GM19324 (cell line): Measurements from ENCODE around the gene ENAH.
"Not testable (repeated sequence)": the region's sequence is repeated elsewhere in the genome, so short reads cannot be mapped to it uniquely, and the experiment has no call there.

Experiments
- ATAC-seq: cut with Tn5 transposase; IDR thresholded peaks from one replicate; pipeline ENCODE4 v1.9.1; 2021; ENCODE audit warnings: mild to moderate bottlenecking, moderate library complexity; ENCODE audit not compliant: unreplicated experiment, low FRiP score

ENAH gene

DNA sequence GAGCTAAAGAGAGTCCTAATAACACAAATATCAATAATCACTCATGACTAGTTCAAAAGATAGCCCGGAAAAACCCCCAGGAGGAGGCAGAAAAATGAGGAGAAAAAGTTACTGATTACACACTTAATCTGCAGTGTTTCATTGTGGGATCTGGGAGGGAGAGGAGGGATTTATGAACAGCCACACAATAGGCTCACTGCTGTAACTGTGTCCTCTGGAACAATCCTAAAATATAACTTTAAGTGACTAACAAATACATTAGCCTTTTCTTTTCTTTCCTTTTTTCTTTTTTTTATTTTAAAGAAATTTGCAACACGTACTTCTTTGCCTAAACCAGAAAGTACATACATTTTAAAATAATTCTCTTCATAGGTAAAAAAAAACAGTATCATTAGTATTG lies 118.8 kb downstream of the ENAH start:
- ATAC-seq: no peak

DNA sequence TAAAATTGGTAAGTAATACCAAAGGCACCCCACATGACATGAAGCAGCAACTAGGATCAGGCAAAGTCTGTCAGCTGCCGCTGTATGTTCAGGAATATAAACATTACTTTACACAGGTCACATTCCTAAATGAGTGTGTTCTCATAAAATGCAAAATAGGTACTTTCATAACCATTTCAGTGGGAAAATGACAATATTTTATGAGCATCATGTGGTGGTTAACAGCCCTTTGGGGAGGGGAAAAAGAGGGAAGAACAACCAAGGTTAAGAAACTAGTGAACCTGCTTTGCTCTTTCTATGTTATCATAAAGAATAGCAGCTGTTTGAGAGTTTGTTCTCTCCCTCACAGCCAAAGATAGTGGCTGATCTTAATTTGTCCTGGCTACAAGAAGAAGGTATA lies 119.7 kb downstream of the ENAH start:
- no peak for ATAC-seq

DNA sequence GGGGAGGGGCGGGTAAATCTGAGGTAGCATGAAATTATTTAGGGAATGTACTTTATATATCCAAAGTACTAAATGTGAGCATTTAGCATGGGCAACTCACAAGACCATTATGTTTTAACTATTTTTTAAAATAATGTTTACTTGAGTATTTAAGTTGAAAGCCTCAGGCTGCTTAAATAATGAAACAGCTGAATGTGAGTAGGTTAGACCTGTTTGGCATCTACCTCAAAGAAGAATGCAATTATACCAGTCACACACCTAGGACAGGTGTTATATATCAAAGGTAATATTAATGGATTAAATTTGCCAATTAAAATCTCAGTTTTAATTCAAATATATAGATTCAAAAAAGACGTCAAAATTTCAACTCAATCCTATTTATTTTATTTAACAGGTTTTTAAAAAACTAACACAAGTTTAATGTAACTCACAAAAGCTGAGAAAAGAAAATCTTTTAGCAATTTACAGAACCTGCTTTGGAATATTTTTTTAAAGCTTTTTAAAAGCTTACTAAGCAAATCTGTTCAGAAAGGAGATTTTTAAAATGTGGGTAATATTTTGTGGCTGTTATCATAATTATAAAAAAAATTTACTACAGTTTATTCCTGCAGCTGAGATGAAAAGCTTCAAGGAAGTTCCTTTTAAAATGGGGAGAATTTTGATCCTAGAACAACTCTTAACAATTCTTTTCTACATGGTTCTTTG lies 120.5 kb downstream of the ENAH start:
- ATAC-seq: no peak

DNA sequence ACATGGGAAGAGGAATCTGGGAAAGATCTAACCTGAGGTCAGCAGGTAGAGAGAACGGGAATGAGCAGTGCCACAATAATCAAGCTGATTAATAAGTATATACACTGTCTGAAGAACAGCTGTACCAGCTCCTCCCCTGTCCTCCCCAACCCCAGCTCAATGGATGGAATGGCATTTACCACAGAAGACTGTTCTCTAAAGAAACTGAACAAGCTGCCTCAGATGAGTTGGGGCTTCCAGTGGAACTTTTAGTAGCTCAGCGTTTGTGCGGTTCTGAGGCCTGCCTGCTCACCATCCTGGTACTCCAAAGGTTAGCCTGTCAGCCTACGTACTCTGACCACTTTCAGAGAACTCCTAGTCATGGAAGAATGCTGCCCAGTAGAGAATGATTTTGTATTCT lies 123.2 kb downstream of the ENAH start:
- no peak for ATAC-seq

DNA sequence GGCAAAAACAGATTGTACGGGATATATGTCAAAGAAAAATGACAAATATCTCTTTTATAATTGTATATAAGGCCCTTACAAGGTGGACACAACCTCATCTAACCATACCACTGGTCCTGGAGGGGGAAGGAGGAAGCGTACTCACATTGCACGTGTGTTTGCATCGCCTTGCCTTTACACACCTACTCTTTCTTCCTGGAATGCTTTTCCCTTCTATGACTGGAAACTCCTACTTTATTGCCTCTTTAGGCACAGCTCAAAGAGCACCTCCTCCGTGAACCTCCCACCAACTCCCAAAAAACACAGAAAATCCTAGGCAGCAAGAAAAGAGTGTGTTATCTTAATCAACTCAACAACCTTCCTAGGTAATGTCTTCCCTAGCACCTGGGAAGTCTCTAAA lies 125.3 kb downstream of the ENAH start:
- ATAC-seq: no peak

DNA sequence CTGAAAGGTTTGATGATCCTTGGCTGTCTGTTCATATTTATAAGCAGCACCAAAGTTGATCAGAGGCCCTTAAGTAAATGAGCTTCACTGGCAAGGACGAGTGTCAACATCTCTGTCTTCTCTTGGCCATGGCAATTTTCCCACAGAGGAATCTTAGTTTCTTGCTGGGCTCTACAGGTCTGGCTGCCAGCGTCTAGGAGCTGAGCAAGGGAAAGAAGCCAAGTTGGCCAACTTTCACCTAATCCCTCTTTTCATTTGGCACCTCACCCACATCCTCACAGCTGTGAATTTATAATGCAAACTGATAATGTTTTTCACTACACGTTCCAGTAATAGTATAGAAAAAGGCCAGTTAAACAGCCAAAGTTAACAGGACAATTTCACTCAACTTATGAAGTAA lies 126.0 kb downstream of the ENAH start:
- ATAC-seq: no peak

DNA sequence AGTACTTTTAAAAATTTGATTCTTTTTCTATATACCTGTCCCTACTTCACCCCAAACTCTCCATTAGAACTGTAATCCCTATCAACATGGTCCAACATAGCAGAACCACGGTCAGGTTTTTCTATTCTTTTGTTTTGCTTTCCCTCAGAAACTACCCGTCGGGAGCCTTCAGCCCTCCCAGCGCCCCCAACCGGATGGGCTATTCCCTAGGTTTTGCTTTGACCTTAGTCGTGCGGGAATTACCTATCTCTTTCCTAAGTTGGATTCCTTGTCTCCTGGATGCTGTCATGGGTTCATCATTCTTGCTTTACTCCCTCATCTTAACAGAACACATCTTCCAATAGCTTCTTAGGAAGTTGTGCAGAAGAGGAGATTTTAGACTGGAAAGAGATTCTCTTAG lies 127.5 kb downstream of the ENAH start:
- no peak for ATAC-seq

DNA sequence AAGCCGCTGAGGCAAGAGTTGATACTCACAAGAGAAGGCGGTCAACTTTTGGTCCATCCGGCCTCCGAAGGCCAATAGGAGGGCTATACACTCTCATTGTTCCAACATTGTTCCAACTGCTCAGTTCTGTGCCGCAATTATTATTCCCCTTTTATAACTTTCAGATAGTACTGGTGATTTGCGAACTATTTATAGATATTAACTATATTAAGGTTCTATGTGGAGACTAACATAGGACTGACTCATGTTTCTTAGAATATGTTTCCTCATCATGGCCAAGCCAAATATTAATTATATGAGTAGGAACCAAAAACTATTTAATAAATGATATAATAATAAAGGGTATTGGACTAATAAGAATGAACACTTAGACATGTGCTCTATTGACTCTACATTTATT lies 128.4 kb downstream of the ENAH start:
- ATAC-seq: no peak

DNA sequence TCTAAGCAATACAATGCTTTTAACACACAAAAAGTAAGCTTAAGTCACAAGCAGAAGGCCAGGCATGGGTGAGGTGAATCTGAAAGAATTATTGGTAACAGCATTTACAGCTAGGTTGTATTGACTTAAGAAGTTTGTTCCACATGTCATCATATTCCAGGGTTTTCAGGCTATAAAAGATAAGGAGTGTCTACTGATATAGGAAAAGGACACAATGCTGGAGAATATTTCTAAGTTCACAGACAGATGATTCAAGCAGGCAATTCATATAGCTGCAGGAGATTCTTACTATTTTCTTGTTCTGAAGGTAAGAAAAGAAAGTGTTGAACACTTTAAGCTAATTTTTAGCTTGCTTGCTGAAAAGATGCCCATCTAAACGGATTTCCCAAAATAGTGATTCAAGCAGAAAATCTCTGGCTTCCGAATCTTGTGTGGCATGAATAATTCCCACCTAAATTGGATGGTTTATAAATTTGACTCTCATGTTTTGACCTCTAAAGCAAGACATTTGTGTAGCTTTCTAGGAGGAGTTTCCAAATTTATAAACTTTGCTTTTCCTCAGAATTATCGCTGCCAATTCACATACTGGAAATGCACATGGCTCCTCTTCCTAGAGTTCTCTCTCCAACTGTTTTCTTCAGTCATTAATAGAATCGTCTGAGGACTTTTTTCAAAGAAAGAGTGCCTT lies 129.5 kb downstream of the ENAH start:
- ATAC-seq: no peak

DNA sequence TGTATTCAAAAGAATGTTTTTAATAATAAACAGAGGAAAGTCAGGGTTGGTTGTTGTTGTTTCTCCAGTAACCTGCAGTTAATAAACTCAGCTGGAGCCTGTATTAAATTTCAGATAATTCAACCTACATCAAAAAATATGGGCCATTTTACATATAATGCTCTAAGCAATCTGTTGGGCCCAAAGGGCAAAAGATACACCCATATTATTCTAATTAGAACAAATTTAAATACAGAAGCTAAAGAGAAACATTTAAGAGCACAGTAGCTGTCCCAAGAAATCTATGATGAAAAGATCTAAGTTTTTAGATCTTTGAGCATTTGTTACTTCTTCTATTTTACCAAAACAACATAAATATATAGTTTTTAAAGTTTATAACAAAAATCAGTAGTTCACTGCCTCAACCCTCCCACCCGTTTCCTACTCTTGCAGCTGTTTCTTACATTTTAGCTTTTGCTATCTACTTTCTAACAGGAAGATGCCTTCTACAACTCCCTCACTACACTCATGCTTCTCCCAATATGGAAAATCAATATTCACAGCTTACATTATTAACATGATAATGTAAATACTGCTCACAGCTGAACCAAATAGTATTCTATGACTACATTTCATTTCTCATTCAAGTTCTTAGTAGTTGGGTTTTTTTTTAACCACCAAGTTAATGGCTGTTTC lies 130.2 kb downstream of the ENAH start:
- ATAC-seq: no peak

DNA sequence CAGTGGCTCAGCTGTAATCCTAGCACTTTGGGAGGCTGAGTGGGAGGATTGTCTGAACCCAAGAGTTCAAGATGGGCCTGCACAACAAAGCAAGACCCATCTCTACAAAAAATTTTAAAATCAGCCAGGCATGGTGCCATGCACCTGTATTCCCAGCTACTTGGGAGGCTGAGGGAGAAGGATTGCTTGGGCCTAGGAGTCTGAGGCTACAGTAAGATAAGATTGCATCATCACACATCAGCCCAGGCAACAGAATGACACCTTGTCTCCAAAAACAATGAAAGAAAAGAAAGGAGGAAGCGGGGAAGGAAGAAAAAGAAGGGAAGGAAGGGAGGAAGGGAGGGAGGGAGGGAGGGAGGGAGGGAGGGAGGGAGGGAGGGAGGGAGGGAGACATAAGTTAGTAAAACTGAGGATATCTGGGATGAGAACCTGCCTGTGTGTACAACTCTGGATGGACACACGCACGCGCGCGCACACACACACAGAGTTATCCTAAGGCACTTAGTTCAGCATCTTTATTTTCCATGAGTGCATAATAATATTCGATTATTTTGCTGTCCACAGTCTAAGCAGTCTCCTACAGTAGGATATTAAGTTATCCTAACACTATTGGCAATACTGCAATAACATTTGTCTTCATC lies 132.2 kb downstream of the ENAH start:
- ATAC-seq: no peak

DNA sequence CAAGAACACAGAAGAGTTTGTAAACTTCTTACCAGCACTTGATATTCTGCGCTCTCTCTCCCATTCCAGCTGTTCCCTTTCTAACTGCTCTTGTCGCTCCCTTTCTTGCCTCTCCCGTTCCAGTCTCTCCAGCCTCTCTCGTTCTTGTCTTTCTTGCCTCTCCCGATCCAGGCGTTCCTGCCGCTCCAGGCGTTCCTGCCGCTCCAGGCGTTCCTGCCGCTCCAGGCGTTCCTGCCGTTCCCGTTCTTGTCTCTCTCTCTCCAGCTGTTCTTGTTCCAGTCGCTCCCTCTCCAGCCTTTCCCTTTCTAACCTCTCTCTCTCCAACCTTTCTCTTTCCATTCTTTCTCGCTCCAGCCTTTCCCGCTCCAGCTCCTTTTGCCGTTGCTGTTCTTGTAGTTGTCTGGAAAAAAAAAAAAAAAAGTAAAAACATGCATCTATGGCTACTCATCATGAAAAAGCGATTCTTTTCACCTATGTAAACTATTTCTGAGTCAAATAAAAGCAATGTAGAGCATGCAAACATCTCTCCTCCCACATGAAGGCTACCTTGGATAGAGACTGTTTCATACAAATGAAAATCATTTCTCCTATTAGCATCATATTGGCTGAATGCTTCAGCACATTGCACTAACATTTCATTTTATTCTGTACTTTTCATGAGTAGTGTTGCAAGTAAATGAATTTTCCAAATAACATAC lies 133.6 kb downstream of the ENAH start:
- no peak for ATAC-seq

DNA sequence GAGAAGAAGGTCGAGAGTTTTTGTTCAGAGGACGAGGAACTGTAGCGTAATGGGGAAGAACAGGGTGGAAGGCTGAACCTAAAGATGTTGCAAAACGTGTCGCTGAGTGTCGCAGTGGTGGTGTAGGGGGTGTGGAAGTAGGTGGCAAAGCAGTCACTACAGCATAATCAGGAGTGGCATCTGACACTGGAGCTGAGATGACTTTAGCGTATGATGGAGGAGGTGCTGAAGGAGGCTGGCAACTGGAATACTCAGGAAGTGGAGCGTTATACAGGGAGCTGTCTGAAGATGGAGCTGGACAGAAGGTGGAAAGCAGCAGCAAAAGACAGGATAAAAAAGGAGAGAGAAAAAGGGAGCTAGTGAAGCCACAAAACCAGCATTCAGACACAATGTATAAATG lies 135.2 kb downstream of the ENAH start:
- no peak for ATAC-seq

DNA sequence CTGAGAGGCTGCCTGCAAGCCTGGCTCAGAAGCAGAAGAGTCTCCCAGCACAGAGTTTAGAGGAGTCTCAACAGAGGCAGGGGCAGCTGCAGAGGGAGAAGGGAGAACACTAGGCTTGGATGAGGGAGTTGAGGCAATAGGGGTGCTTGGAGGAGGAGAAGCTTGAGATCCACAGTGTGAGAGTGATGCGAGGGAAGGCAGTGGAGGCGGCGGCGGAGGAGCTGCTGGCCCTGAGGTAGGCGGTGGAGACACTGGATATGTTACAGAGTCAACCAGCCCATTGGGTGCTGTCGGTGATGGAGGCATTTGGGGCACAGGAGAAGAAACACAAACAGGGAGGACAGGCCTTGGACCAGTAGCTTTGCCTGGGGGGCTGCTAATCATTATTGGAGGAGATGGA lies 135.7 kb downstream of the ENAH start:
- no peak for ATAC-seq

DNA sequence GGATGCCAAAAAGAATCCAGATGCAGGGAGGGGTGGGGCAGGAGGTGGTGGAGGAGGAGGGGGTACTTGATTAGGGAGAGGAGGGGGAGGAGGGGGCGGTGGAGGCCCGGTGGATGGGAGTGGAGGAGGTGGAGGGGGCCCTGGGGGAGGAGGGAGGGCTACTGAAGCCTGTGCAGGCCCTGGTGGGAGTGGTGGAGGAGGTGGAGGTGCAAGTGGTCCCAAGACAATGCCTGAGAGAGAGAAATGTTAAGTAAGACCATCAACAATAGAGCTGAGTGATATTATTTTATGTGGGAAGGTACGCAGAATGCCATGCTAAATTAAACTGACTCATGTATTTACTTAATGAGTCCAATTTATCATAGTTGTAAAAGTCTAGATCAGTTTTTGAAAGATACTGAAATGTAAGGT lies 138.2 kb downstream of the ENAH start:
- ATAC-seq: no peak

DNA sequence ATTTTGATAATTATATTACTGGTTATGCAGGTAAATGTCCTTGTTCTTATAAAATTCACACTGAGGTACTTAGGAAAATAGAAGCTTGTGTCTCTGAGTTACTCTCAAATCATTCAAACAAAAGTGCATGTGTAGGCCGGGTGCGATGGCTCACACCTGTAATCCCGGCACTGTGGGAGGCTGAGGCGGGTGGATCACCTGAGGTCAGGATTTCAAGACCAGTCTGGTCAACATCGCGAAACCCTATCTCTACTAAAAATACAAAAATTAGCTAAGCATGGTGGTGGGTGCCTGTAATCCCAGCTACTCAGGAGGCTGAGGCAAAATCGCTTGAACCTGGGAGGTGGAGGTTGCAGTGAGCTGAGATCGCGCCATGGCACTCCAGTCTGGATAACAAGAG lies 139.3 kb downstream of the ENAH start:
- not testable (repeated sequence) for ATAC-seq

DNA sequence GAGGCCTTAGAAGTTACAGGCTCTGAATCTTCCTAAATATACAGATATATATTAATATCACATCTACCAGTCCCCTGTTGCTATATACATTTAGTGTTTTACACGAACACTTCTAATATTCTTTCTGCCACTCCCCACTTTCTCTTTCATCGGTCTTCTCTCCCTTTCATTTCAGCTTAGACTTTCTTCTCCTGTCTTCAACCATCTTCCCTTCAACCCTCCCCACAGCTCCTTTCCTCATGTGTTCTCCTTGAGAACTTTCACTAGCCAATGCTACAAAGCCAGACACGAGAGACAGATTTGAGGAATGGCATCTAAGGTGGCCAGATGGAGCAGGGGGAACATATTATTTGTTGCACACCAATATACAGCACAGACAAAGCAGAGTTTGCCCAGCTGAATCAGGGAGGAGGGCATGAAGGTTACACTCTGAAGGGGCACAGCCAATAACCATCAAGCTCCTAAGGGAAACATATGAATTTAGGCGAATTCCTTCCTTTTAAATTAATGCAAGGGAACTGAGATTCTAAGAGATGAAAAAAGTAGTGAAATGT lies 141.0 kb downstream of the ENAH start:
- ATAC-seq: no peak

DNA sequence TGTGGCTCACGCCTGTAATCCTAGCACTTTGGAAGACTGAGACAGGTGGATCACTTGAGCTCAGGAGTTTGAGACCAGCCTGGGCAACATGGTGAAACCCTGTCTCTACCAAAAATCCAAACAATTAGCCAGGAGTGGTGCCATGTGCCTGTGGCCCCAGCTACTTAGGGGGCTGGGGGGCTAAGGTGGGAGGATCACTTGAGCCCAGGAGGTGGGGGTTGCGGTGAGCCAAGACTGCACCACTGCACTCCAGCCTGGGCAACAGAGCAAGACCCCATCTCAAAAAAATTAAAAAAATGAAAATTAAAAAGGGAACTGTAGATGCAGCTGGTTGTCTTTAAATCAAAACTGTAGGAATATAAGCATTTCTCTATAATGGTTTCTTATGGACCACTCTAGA lies 142.2 kb downstream of the ENAH start:
- not testable (repeated sequence) for ATAC-seq

DNA sequence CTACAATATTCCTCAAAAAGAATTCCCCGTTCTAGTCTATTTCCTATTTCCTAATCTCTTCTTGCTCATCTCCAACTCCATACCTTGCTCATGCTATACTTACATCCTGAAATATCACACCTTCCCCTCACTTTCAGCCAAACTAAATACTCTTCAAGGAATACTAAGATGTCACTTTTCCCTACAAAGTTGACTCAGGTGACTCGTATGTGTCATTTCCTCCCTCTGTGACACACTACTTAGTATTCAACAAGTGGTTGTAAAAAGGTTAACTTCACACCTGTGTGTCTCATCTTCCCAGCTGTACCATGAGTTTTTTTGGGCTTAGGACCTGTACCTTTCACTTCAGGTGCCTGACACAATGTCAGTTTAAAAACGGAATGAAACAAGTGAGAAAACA lies 143.2 kb downstream of the ENAH start:
- no peak for ATAC-seq

DNA sequence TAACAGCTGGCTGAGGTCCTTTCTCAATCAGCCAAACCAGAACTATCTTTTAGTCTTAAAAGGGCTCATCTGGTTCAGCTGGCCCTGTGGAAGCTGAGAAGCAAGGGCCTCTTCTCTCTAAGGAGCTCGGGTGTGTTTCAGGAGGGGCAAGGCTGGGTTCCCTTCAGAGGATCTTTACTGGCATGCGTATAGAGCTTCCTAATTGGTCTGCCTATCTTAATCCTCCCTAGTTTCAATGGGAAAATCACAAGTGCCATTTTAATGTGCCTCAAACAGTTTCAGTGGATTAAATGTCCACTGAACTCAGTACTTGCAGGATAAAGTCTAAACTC lies 143.6 kb downstream of the ENAH start:
- ATAC-seq: no peak
